DOHH2 (cell line): ENCODE results near the gene ZNF839.
"Not testable (repeated sequence)": the region's sequence is repeated elsewhere in the genome, so short reads cannot be mapped to it uniquely, and the experiment has no call there.

Source experiments
- EZH2phosphoT487 ChIP-seq: fragments of 200-600 bp; sonication (generic); IDR thresholded peaks from 2 replicates; pipeline ENCODE4 v1.6.1; 2017; ENCODE audit warnings: borderline replicate concordance, mild to moderate bottlenecking, antibody characterized with exemption, low read length, moderate library complexity, mixed read lengths
- TF ChIP-seq, protein P1 (sequence below): fragments of 200-600 bp; sonication (generic); IDR thresholded peaks from one replicate; pipeline ENCODE4 v1.5.1; 2014; ENCODE audit warnings: antibody characterized with exemption, mild to moderate bottlenecking, low read depth, low read length; ENCODE audit not compliant: poor library complexity, severe bottlenecking

- TF ChIP-seq, protein P1, sequence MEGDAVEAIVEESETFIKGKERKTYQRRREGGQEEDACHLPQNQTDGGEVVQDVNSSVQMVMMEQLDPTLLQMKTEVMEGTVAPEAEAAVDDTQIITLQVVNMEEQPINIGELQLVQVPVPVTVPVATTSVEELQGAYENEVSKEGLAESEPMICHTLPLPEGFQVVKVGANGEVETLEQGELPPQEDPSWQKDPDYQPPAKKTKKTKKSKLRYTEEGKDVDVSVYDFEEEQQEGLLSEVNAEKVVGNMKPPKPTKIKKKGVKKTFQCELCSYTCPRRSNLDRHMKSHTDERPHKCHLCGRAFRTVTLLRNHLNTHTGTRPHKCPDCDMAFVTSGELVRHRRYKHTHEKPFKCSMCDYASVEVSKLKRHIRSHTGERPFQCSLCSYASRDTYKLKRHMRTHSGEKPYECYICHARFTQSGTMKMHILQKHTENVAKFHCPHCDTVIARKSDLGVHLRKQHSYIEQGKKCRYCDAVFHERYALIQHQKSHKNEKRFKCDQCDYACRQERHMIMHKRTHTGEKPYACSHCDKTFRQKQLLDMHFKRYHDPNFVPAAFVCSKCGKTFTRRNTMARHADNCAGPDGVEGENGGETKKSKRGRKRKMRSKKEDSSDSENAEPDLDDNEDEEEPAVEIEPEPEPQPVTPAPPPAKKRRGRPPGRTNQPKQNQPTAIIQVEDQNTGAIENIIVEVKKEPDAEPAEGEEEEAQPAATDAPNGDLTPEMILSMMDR = not testable (repeated sequence)
- TF ChIP-seq EZH2phosphoT487 = not testable (repeated sequence)
These were observed 32.0 kb downstream of the ZNF839 start for GRCh38 chr14:102351593-102351992.
